Gastroesophageal sphincter (tissue), 3 donors: ENCODE measurements around the gene MYL11.

ENCODE experiments used
- POLR2A ChIP-seq, 2 donors: fragments of 450-650 bp; IDR thresholded peaks; one replicate each; pipeline ENCODE4 v1.6.1; 2017; ENCODE audit warnings: antibody characterized with exemption in 2 of 2, mild to moderate bottlenecking in 2 of 2, moderate library complexity in 1 of 2
- POLR2AphosphoS5 ChIP-seq: sonication (generic); formaldehyde crosslinking; IDR thresholded peaks from one replicate; pipeline ENCODE4 v1.6.1; 2017; ENCODE audit warnings: antibody characterized with exemption
- TF ChIP-seq, protein P1 (sequence below), 4 experiments: fragments of 200-600 bp in 2 of 4; fragments of 450-650 bp in 2 of 4; sonication (generic) in 1 of 4; IDR thresholded peaks; one replicate each; pipeline ENCODE4 v1.5.1; 2017 to 2019; ENCODE audit warnings: antibody characterized with exemption in 4 of 4, mild to moderate bottlenecking in 2 of 4, moderate library complexity in 2 of 4

- TF ChIP-seq POLR2AphosphoS5, result no peak
- TF ChIP-seq, protein P1, sequence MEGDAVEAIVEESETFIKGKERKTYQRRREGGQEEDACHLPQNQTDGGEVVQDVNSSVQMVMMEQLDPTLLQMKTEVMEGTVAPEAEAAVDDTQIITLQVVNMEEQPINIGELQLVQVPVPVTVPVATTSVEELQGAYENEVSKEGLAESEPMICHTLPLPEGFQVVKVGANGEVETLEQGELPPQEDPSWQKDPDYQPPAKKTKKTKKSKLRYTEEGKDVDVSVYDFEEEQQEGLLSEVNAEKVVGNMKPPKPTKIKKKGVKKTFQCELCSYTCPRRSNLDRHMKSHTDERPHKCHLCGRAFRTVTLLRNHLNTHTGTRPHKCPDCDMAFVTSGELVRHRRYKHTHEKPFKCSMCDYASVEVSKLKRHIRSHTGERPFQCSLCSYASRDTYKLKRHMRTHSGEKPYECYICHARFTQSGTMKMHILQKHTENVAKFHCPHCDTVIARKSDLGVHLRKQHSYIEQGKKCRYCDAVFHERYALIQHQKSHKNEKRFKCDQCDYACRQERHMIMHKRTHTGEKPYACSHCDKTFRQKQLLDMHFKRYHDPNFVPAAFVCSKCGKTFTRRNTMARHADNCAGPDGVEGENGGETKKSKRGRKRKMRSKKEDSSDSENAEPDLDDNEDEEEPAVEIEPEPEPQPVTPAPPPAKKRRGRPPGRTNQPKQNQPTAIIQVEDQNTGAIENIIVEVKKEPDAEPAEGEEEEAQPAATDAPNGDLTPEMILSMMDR (IDR thresholded peaks at IDR 0.05), result no peak
- TF ChIP-seq POLR2A (IDR thresholded peaks at IDR 0.05), result no peak
Measured at GRCh38 chr16:30407804-30408534, 33.4 kb downstream of the MYL11 start.
